ENCODE measurements around the gene GLRA1. TPM values are rescaled to one million over a fixed set of nuclear protein-coding genes. Genes with fewer than 3 reads are reported as not detected.

Gene GLRA1
- polyA plus RNA-seq, 1 experiment = not detected

- Histone ChIP-seq H3K27ac (ENCODE audit: low read depth, low read length) (no peak overlapping the region), H3K4me3 (ENCODE audit: low read depth, low read length) (no peak overlapping the region), H3K9me3 (ENCODE audit: control insufficient read depth, insufficient read depth, low read length) (no peaks in the 10 kb centered on the region), H3K27me3 (ENCODE audit: control insufficient read depth, insufficient read depth, low read length) (no peaks in the 10 kb centered on the region)
- ChIA-PET POLR2A (interaction anchor here (0.5 kb wide), 1 partner anchor 30 kb away, joined by 6 read pairs; no protein-coding TSS in a partner anchor), CTCF (interaction anchor here (0.9 kb wide), 1 partner anchor 10 kb away, joined by 5 read pairs; the partner anchor contains the start of gene G3BP1)
- no peak for TF ChIP-seq CTCF (IDR thresholded peaks at IDR 0.05; ENCODE audit: low read depth, low read length)
- no peak for DNase-seq (ENCODE audit: low read depth, low spot score)
Observed at GRCh38 chr5:151781201-151781600, 143.4 kb downstream of the GLRA1 start.

DNA sequence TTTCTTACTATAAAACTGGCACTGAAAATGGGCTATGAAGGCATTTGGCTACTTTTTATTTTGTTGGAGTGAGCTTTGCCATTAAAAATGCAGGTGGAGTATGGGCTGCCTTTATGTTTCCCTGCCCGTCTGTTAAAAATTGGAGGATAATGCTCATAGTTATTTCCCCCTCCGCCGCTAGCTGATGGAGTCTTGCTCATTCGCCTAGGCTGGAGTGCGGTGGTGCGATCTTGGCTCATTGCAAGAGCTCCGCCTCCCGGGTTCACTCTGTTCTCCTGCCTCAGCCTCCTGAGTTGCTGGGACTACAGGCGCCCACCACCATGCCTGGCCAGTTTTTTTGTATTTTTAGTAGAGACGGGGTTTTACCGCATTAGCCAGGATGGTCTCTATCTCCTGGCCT, 144.3 kb downstream of the GLRA1 start:
- no peaks in the 10 kb centered on the region for H3K9me3 ChIP-seq (ENCODE audit: control insufficient read depth, insufficient read depth, low read length)
- ChIA-PET POLR2A (interaction anchor here (1.0 kb wide), 1 partner anchor 9 kb away, joined by 5 read pairs; the partner anchor contains the start of gene G3BP1), CTCF (no interaction called here)
- DNase-seq (ENCODE audit: low read depth, low spot score) = no peak
- H3K4me3 ChIP-seq (ENCODE audit: low read depth, low read length) = no peak overlapping the region
- no peak overlapping the region for H3K27ac ChIP-seq (ENCODE audit: low read depth, low read length)
- no peak for TF ChIP-seq CTCF (IDR thresholded peaks at IDR 0.05; ENCODE audit: low read depth, low read length)
- H3K27me3 ChIP-seq (ENCODE audit: control insufficient read depth, insufficient read depth, low read length) = no peaks in the 10 kb centered on the region

DNA sequence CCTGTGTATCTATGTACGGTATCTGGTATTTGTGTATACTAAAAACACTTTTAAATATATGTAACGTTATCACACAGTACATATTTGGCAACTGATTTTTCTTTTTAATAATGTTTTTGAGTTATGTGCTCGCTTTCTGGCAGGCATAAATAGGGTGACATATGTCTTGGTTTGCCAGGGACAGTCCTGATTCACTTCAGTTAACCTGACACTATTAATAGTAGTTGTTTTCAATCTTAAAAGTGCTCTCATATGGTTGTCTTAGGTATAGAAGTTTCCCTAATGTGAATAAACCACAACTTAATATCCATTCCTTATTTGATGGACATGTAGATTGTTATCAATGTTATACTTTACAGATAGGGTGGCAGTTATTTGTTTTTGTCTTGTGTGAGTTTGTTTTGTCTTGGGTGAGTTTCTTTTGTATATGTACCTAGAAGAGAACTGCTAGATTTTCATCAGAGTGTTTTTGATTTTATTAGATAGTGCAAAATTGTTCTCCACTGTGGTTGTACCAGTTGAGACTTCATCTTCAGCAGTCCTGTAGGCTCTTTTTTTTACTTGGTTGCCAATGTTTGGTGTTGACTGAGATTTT, 145.0 kb downstream of the GLRA1 start:
- ChIA-PET CTCF (no interaction called here), POLR2A (interaction anchor here (1.0 kb wide), 1 partner anchor 8 kb away, joined by 5 read pairs; the partner anchor contains the start of gene G3BP1)
- DNase-seq (ENCODE audit: low read depth, low spot score) = no peak
- Histone ChIP-seq H3K27me3 (ENCODE audit: control insufficient read depth, insufficient read depth, low read length) (no peaks in the 10 kb centered on the region), H3K9me3 (ENCODE audit: control insufficient read depth, insufficient read depth, low read length) (no peaks in the 10 kb centered on the region), H3K4me3 (ENCODE audit: low read depth, low read length) (no peak overlapping the region), H3K27ac (ENCODE audit: low read depth, low read length) (no peak overlapping the region)
- TF ChIP-seq CTCF (IDR thresholded peaks at IDR 0.05; ENCODE audit: low read depth, low read length) = no peak

GRCh38 chr5:151775025-151775606, 149.5 kb downstream of the GLRA1 start:
- DNase-seq (ENCODE audit: low read depth, low spot score) = no peak
- TF ChIP-seq CTCF (IDR thresholded peaks at IDR 0.05; ENCODE audit: low read depth, low read length) = no peak
- CTCF ChIA-PET = interaction anchor here (1.1 to 2.1 kb wide), 3 partner anchors 116 to 368 kb away, joined by 3 to 9 read pairs (median 5); no protein-coding TSS in a partner anchor
- POLR2A ChIA-PET = interaction anchor here (0.5 kb wide), 1 partner anchor 24 kb away, joined by 3 read pairs; no protein-coding TSS in a partner anchor
- peak overlapping the region; percentile 91; the same call in 1 of the 2 replicates for H3K4me3 ChIP-seq (ENCODE audit: low read depth, low read length)
- H3K9me3 ChIP-seq (ENCODE audit: control insufficient read depth, insufficient read depth, low read length) = no peaks in the 10 kb centered on the region
- H3K27me3 ChIP-seq (ENCODE audit: control insufficient read depth, insufficient read depth, low read length) = no peaks in the 10 kb centered on the region
- H3K27ac ChIP-seq (ENCODE audit: low read depth, low read length) = no peak overlapping the region

DNA sequence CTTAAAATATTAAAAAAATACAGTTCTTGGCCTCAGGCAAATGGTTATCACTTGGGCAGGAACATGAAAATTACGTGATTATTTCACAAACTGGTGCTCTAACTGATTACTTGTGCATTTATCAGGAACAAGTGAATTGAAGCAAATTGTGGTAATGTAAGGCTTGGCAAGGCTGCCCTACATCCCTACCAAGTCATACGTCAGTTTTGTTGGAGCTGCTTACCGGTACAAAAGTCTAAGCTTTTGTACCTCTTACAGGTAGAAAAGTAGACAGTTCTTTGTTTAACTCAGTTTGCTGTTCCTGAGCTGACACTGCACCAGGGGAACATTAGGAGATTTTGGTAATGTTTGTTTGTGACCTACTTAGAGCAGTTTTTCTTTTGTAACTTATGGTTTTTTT, 150.7 kb downstream of the GLRA1 start:
- peak overlapping the region; percentile 91 for H3K4me3 ChIP-seq (ENCODE audit: low read depth, low read length)
- H3K27ac ChIP-seq (ENCODE audit: low read depth, low read length) = no peak overlapping the region
- no peak for DNase-seq (ENCODE audit: low read depth, low spot score)
- no peaks in the 10 kb centered on the region for H3K9me3 ChIP-seq (ENCODE audit: control insufficient read depth, insufficient read depth, low read length)
- CTCF ChIA-PET = interaction anchor here (0.5 to 2.1 kb wide), 6 partner anchors 9 to 658 kb away, joined by 3 to 9 read pairs (median 4); no protein-coding TSS in a partner anchor
- no peak for TF ChIP-seq CTCF (IDR thresholded peaks at IDR 0.05; ENCODE audit: low read depth, low read length)
- no peaks in the 10 kb centered on the region for H3K27me3 ChIP-seq (ENCODE audit: control insufficient read depth, insufficient read depth, low read length)
- POLR2A ChIA-PET = interaction anchor here (0.7 to 1.0 kb wide), 3 partner anchors 34 to 552 kb away, joined by 3 to 4 read pairs (median 3); partner anchors contain the start of gene SPARC
